Sigmoid colon (tissue), 7 donors: ENCODE measurements around the gene FARSA. TPM values are rescaled to one million over a fixed set of nuclear protein-coding genes. Genes with fewer than 3 reads are reported as not detected.

Experiments used
- DNase-seq: peaks from one replicate; pipeline ENCODE4 v3.0.0-alpha.2; 2019
- H3K27ac ChIP-seq, 4 donors: fragments of 200-600 bp; sonication (generic); one replicate each; pipeline ENCODE4 v1.5.1; 2016 to 2019; ENCODE audit warnings: mild to moderate bottlenecking in 1 of 4
- H3K27me3 ChIP-seq, 3 donors: fragments of 200-600 bp; sonication (generic); one replicate each; pipeline ENCODE4 v1.5.1; 2019; ENCODE audit warnings: mild to moderate bottlenecking in 1 of 3
- H3K36me3 ChIP-seq, 4 donors: fragments of 200-600 bp; sonication (generic); one replicate each; pipeline ENCODE4 v1.5.1; 2016 to 2019
- H3K4me1 ChIP-seq, 4 donors: fragments of 200-600 bp; sonication (generic); one replicate each; pipeline ENCODE4 v1.5.1; 2017 to 2019
- H3K4me3 ChIP-seq, 4 donors: fragments of 200-600 bp; sonication (generic); one replicate each; pipeline ENCODE4 v1.5.1; 2017 to 2019; ENCODE audit warnings: mild to moderate bottlenecking in 2 of 4, moderate library complexity in 1 of 4
- H3K9me3 ChIP-seq, 4 donors: fragments of 200-600 bp in 3 of 4; sonication (generic) in 3 of 4; one replicate each; pipeline versions ENCODE4 v1.5.1 to v1.6.1; 2013 to 2019
- CTCF ChIP-seq, 4 experiments: fragments of 450-650 bp in 3 of 4; fragments of 200-600 bp in 1 of 4; IDR thresholded peaks; one replicate each; pipeline ENCODE4 v1.5.1; 2016 to 2019; ENCODE audit warnings: antibody characterized with exemption in 4 of 4, mild to moderate bottlenecking in 3 of 4, moderate library complexity in 2 of 4
- EP300 ChIP-seq, 4 donors: sonication (generic); formaldehyde crosslinking; IDR thresholded peaks; one replicate each; pipeline ENCODE4 v1.6.1; 2017; ENCODE audit warnings: antibody characterized with exemption in 4 of 4
- POLR2A ChIP-seq, 2 donors: fragments of 450-650 bp; IDR thresholded peaks; one replicate each; pipeline ENCODE4 v1.6.1; 2016; ENCODE audit warnings: antibody characterized with exemption in 2 of 2, mild to moderate bottlenecking in 2 of 2, moderate library complexity in 2 of 2
- POLR2AphosphoS5 ChIP-seq, 4 donors: sonication (generic); formaldehyde crosslinking; IDR thresholded peaks; one replicate each; pipeline ENCODE4 v1.6.1; 2017; ENCODE audit warnings: antibody characterized with exemption in 4 of 4
- WGBS, 2 donors: extraction: QIAGEN DNeasy Blood & Tissue Kit; methylation state at CpG; one replicate each; pipeline ENCODE4 v1.1.7; 2013; 5-methylcytosine and 5-hydroxymethylcytosine counted together
- intact Hi-C: fragments of 100-400 bp; cut with DNase I; formaldehyde crosslinking; loops from one replicate; pipeline ENCODE4 v1.15.1; 2023
- polyA plus RNA-seq, 3 donors: library from polyadenylated mRNA; stranded (reverse); fragments of 200-250 nt; gene quantifications; one replicate each; pipeline ENCODE4 v1.2.3, GENCODE V29; 2013
- total RNA-seq, 4 donors: library from RNA; depleted of rRNA; stranded (reverse); fragments of >200 nt; gene quantifications; one replicate each; pipeline ENCODE4 v1.1.0, GENCODE V29; 2016
- donor health status: healthy with polysubstance abuse.
- donor health status: Bipolar disorder and iron deficiency.
- donor health status: healthy.

The FARSA gene
- total and polyA plus RNA-seq, 7 donors, result 21.4 to 86.8 (median 31.6) TPM

- no peak for DNase-seq
- H3K9me3 ChIP-seq, result no peaks in the 10 kb centered on the region
- no peaks in the 10 kb centered on the region for H3K27me3 ChIP-seq
- TF ChIP-seq POLR2AphosphoS5 (IDR thresholded peaks at IDR 0.05), result no peak
- TF ChIP-seq CTCF (IDR thresholded peaks at IDR 0.05), result no peak
- TF ChIP-seq EP300 (IDR thresholded peaks at IDR 0.05), result no peak
- no peak for TF ChIP-seq POLR2A (IDR thresholded peaks at IDR 0.05)
- H3K4me3 ChIP-seq, result peak overlapping the region; percentile 95 to 97 (median 96)
- H3K36me3 ChIP-seq, result peaks cover 11 to 33% (median 19%) of the 10 kb centered on the region in 4 donors
- H3K4me1 ChIP-seq, result peaks cover 0 to 27% (median 19%) of the 10 kb centered on the region in 4 donors
- intact Hi-C loops, result loop anchor here (5.0 kb wide), 1 partner anchor 40 kb away; the partner anchor contains the start of gene GCDH
- peak overlapping the region; percentile 84 to 89 (median 86) for H3K27ac ChIP-seq
- 31% methylated on average over 16 of the region's 16 CpGs for WGBS, 2 donors
Measured at GRCh38 chr19:12932392-12933286, 872 bp downstream of the FARSA start.

GRCh38 chr19:12930002-12930645 lies 3.4 kb downstream of the FARSA start:
- WGBS, 2 donors, result 93 to 94% methylated on average over 19 of the region's 19 CpGs

GRCh38 chr19:12924621-12925310 lies 8.7 kb downstream of the FARSA start:
- Histone ChIP-seq H3K4me3 (no peak overlapping the region), H3K36me3 (peaks cover 30 to 76% (median 61%) of the 10 kb centered on the region in 4 donors), H3K9me3 (no peaks in the 10 kb centered on the region), H3K27me3 (no peaks in the 10 kb centered on the region), H3K27ac (no peak overlapping the region), H3K4me1 (no peaks in the 10 kb centered on the region)
- TF ChIP-seq POLR2A (IDR thresholded peaks at IDR 0.05) (no peak), EP300 (IDR thresholded peaks at IDR 0.05) (no peak), POLR2AphosphoS5 (IDR thresholded peaks at IDR 0.05) (no peak), CTCF (IDR thresholded peaks at IDR 0.05) (no peak)
- DNase-seq, result no peak
- 95 to 98% methylated on average over 29 of the region's 29 CpGs for whole genome bisulfite sequencing, 2 donors
- intact Hi-C loops, result no loop called here

More at GRCh38 chr19:12930002-12930645, 3.4 kb downstream of the FARSA start:
- DNase-seq, result no peak
- intact Hi-C loops, result loop anchor here (5.0 kb wide), 1 partner anchor 38 kb away; the partner anchor contains the start of gene GCDH
- H3K27me3 ChIP-seq, result no peaks in the 10 kb centered on the region
- H3K27ac ChIP-seq, result no peak overlapping the region
- H3K4me3 ChIP-seq, result no peak overlapping the region
- H3K4me1 ChIP-seq, result peaks cover 0 to 22% (median 14%) of the 10 kb centered on the region in 4 donors
- H3K9me3 ChIP-seq, result no peaks in the 10 kb centered on the region
- H3K36me3 ChIP-seq, result peaks cover 20 to 58% (median 38%) of the 10 kb centered on the region in 4 donors
- TF ChIP-seq POLR2AphosphoS5 (IDR thresholded peaks at IDR 0.05), result no peak
- no peak for TF ChIP-seq CTCF (IDR thresholded peaks at IDR 0.05)
- no peak for TF ChIP-seq POLR2A (IDR thresholded peaks at IDR 0.05)
- no peak for TF ChIP-seq EP300 (IDR thresholded peaks at IDR 0.05)

GRCh38 chr19:12922959-12923358 lies 10.6 kb downstream of the FARSA start:
- H3K27ac ChIP-seq, result no peak overlapping the region
- 97% methylated on average over 4 of the region's 4 CpGs for WGBS, 2 donors
- H3K27me3 ChIP-seq, result no peaks in the 10 kb centered on the region
- no peaks in the 10 kb centered on the region for H3K9me3 ChIP-seq
- TF ChIP-seq EP300 (IDR thresholded peaks at IDR 0.05) (no peak), POLR2A (IDR thresholded peaks at IDR 0.05) (no peak), POLR2AphosphoS5 (IDR thresholded peaks at IDR 0.05) (no peak), CTCF (IDR thresholded peaks at IDR 0.05) (no peak)
- peaks cover 0 to 4% (median 3%) of the 10 kb centered on the region in 4 donors for H3K4me1 ChIP-seq
- no peak for DNase-seq
- H3K4me3 ChIP-seq, result no peak overlapping the region
- intact Hi-C loops, result no loop called here
- H3K36me3 ChIP-seq, result peaks cover 22 to 58% (median 49%) of the 10 kb centered on the region in 4 donors
